ENCODE results near the gene ARL15. TPM values are rescaled to one million over a fixed set of nuclear protein-coding genes. Genes with fewer than 3 reads are reported as not detected.

Gene ARL15
- total and polyA plus RNA-seq, 2 of the 8 experiments (the other 6 are each of a cell fraction or from before 2014, with no cell fraction given), result 9.9 to 21.2 TPM

DNA sequence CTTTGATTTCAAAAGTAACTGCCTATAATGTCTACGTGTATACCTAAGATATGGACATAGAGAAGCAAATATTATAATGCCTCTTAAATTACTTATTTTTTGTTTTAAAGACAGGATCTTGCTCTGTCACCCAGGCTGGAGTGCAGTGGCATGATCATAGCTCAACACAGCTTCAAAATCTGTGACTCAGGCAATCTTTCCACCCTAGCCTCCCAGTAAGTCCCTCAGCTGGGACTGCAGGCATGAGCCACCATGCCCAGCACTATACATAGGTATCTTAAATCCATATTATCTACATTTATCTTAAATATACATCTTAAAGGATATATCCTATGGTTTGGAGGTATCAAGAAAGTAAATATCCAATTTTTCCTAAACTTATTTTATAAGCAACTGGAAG lies 261.2 kb downstream of the ARL15 start (continued):
- no peak for TF ChIP-seq RXRA (IDR thresholded peaks at IDR 0.05; ENCODE audit: insufficient read depth, low read depth, low read length)
- no peak for TF ChIP-seq SP2 (IDR thresholded peaks at IDR 0.05; ENCODE audit: low read length)
- TF ChIP-seq CBX8 (IDR thresholded peaks at IDR 0.05; ENCODE audit: borderline replicate concordance, low read depth, low read length), result no peak
- no peak for TF ChIP-seq CTBP2 (IDR thresholded peaks at IDR 0.05; ENCODE audit: borderline replicate concordance, insufficient read depth, insufficient read length, low read length)

Measured in H1 (cell line).